LNCaP clone FGC (cell line): ENCODE results near the gene KIAA1549.

Experiments used
- DNase-seq: peaks from one replicate; pipeline ENCODE4 v3.0.0-alpha.2; 2011; ENCODE audit warnings: low read depth
- H3K4me3 ChIP-seq: 2 replicates; pipeline ENCODE4 v1.5.1; 2011; ENCODE audit warnings: mild to moderate bottlenecking, low read depth, low read length, control low read depth
- TF ChIP-seq, protein P1 (sequence below): IDR thresholded peaks from 2 replicates; pipeline ENCODE4 v1.5.1; 2012; ENCODE audit warnings: mild to moderate bottlenecking; ENCODE audit not compliant: control insufficient read depth, insufficient read depth; ENCODE audit errors: extremely low read depth

Gene KIAA1549

DNA sequence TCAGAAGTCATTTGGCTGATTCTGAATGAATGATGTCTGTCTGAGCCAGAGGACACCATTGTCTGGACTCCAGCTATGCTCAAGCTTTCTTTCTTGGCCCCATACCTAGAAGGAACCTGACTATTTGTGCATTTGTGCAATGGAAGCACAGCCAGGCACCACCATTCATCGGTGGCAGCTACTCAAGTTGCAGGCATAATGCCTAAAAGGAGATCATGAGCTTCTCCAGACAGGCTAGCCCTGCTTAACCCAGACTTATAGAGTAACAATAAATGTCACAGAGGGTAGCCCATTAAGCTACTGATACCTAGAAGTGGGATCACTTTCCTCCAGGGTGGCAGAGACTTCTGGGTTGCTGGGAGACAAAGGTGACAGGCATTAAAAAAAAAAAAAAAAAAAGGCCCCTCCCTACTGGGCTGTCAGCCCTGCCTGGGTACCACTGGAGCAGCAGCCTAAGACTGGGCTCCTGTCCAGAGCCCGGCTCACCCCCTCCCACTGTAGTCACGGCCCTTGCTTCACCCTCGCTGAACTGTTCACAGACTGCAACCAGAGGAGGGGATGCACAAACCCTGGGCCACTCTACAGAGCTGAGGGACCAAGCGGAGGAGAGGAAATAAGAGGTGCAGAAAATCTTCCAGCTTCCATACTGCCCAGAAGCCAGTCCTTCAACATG lies 107.8 kb downstream of the KIAA1549 start:
- TF ChIP-seq, protein P1, sequence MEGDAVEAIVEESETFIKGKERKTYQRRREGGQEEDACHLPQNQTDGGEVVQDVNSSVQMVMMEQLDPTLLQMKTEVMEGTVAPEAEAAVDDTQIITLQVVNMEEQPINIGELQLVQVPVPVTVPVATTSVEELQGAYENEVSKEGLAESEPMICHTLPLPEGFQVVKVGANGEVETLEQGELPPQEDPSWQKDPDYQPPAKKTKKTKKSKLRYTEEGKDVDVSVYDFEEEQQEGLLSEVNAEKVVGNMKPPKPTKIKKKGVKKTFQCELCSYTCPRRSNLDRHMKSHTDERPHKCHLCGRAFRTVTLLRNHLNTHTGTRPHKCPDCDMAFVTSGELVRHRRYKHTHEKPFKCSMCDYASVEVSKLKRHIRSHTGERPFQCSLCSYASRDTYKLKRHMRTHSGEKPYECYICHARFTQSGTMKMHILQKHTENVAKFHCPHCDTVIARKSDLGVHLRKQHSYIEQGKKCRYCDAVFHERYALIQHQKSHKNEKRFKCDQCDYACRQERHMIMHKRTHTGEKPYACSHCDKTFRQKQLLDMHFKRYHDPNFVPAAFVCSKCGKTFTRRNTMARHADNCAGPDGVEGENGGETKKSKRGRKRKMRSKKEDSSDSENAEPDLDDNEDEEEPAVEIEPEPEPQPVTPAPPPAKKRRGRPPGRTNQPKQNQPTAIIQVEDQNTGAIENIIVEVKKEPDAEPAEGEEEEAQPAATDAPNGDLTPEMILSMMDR: no peak
- DNase-seq: no peak
- H3K4me3 ChIP-seq: no peak overlapping the region

DNA sequence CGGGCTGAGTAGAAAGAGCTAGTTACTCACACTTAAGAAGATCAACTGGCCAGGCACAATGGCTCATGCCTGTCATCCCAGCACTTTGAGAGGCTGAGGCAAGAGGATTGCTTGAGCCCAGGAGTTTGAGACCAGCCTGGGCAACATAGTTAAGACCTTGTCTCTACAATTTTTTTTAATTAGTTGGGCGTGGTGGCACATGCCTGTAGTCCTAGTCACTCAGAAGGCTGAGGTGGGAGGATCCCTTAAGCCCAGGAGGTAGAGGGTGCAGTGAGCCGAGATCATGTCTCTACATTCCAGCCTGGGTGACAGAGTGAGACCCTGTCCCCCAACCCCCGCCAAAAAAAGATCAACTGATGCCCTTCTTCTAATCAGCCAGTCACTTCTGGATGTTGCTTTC lies 108.6 kb downstream of the KIAA1549 start:
- TF ChIP-seq, protein P1: no peak
- no peak for DNase-seq
- no peak overlapping the region for H3K4me3 ChIP-seq

DNA sequence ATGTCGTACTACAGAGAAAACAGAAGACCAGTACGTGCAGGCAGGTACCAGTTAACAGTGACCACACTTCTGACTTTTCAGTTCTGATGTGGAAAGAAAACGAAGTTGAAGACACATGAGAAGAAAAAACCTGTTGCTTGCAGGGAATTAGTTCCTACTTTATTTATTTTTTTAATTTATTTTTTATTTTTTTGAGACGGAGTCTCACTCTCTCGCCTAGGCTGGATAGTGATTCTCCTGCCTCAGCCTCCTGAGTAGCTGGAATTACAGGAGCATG lies 109.4 kb downstream of the KIAA1549 start:
- TF ChIP-seq, protein P1: no peak
- DNase-seq: no peak
- no peak overlapping the region for H3K4me3 ChIP-seq

DNA sequence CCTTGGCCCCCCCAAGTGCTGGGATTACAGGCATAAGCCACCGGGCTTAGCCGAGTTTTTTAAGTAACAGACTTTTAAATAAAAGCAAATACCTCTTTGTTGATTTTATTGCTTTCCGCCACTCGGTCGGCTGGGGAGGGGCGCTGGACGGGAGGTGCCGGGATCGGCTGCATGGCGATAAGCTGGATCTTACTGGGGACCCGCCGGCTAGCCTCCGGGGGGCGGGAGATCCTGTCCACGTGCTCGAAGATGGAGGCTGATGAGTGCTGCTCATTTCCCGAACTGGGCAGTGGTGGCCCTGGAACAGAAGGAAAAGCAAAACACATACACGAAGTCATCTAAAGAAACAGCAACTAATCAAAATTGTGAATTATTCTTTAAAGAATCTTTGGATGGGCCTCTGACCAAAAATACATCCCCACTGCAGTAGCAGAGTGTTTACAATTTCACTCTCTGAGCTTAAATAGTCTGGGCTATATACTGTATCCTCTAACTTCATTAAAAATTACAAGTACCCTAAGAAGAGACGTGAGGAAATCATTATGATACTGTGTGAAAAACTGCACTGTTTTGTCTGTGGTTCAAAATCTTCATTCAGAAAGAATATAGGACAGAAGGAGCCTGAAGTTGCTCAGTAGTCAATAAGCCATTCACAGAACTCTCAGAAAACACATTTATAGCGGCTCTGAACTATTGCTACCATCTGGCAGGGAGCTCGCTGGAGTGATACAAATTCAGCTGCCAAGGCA lies 110.0 kb downstream of the KIAA1549 start:
- no peak overlapping the region for H3K4me3 ChIP-seq
- TF ChIP-seq, protein P1: no peak
- DNase-seq: no peak

DNA sequence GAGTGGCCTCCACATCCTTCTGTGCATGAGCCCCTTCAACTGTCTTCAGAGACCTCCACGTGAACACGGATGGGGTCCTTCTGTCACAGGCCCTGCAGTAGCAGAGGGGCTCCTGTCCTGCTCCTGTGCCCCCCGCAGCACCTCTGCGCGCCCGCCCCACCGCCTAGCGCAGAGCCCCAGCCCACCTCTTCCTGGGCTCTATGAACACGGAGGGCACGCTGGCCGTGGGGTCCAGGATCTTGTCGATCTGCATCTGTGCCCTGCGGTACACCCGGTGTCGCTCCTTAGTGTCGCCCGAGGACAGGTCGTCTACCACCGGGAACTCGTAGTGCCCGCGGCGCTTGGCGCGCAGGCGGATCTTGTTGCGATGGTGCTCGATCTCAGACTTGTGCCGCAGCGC lies 111.8 kb downstream of the KIAA1549 start:
- TF ChIP-seq, protein P1: no peak
- H3K4me3 ChIP-seq: no peak overlapping the region
- DNase-seq: no peak

DNA sequence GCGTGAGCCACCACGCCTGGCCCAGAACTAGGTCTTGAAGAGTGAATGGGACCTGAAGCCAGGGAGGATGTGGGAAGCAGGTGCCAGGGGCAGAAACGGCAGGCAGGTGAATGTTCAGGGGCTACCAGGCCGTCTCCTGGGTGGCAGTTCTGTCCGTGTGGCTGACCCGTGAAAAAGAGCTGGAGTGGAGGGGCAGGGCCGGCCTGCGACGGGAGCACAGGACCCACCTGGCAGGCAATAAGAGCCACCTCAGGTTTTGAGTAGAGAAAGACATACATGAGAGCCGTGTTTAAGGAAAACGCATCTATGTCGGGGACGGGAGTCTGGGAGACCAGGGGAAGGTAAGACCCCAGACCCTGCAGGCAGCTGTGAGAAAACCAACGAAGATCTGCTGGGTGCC lies 112.5 kb downstream of the KIAA1549 start:
- no peak for DNase-seq
- TF ChIP-seq, protein P1: no peak
- no peak overlapping the region for H3K4me3 ChIP-seq

DNA sequence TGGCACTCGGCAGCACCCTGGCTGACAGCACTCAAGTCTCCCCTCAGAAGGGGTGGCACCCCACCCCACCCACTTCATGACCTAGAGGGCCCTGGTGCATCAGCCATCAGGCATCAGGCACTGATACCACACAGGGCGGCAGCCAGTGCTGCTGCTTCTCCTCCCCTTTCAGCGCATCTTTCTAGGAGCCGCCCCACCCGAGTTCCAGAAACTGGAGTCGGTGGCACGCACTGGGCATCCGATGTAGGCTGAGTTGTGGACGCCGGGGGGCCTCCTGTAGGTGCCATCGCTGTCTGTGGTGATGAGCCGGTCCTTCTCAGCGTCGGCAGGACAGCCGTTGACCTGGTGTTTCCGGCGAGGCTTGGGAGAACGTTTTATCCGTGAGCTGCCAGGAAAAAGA lies 113.4 kb downstream of the KIAA1549 start:
- no peak overlapping the region for H3K4me3 ChIP-seq
- TF ChIP-seq, protein P1: no peak
- DNase-seq: no peak
